Stimulated activated naive CD4-positive, alpha-beta T cell (primary cell): Measurements from ENCODE around the gene CRYBG3.

Experiments used
- DNase-seq, 6 experiments: peaks; one replicate each; lab custom pipeline; 2025; lab: John Stamatoyannopoulos, UW

Gene CRYBG3

GRCh38 chr3:97942801-97943546 is 121.2 kb downstream of the CRYBG3 start:
- DNase-seq: no peak

GRCh38 chr3:97948351-97949109 is 126.7 kb downstream of the CRYBG3 start:
- no peak for DNase-seq

GRCh38 chr3:97949110-97949485 is 127.3 kb downstream of the CRYBG3 start:
- DNase-seq: no peak

- DNase-seq: no peak
Observed at GRCh38 chr3:97949743-97950142, 127.9 kb downstream of the CRYBG3 start.

- no peak for DNase-seq
Observed at GRCh38 chr3:97950360-97950759, 128.5 kb downstream of the CRYBG3 start.

- DNase-seq: no peak
Observed at GRCh38 chr3:97952280-97952679, 130.5 kb downstream of the CRYBG3 start.

- no peak for DNase-seq
Observed at GRCh38 chr3:97952872-97953271, 131.1 kb downstream of the CRYBG3 start.

GRCh38 chr3:97954228-97954827 is 132.5 kb downstream of the CRYBG3 start:
- DNase-seq: no peak

- DNase-seq: no peak
Observed at GRCh38 chr3:97956051-97956450, 134.2 kb downstream of the CRYBG3 start.

- no peak for DNase-seq
Observed at GRCh38 chr3:97957617-97958311, 136.0 kb downstream of the CRYBG3 start.

- no peak for DNase-seq
Observed at GRCh38 chr3:97958396-97958795, 136.6 kb downstream of the CRYBG3 start.

- no peak for DNase-seq
Observed at GRCh38 chr3:97958796-97959195, 137.0 kb downstream of the CRYBG3 start.

- no peak for DNase-seq
Observed at GRCh38 chr3:97959872-97960271, 138.1 kb downstream of the CRYBG3 start.

GRCh38 chr3:97960551-97960950 is 138.7 kb downstream of the CRYBG3 start:
- no peak for DNase-seq

GRCh38 chr3:97960993-97961766 is 139.4 kb downstream of the CRYBG3 start:
- no peak for DNase-seq

- no peak for DNase-seq
Observed at GRCh38 chr3:97967966-97968365, 146.2 kb downstream of the CRYBG3 start.

- no peak for DNase-seq
Observed at GRCh38 chr3:97968376-97968775, 146.6 kb downstream of the CRYBG3 start.

- DNase-seq: no peak
Observed at GRCh38 chr3:97969541-97969940, 147.7 kb downstream of the CRYBG3 start.

GRCh38 chr3:97970156-97970555 is 148.3 kb downstream of the CRYBG3 start:
- no peak for DNase-seq

GRCh38 chr3:97970956-97971620 is 149.3 kb downstream of the CRYBG3 start:
- no peak for DNase-seq
